Peyer's patch (tissue), 4 donors: ENCODE results near the gene AGTR2. TPM values are rescaled to one million over a fixed set of nuclear protein-coding genes. Genes with fewer than 3 reads are reported as not detected.
A peak's percentile ranks its signal among the peaks of the same experiment; 100 is the strongest.
"Not testable (repeated sequence)": the region's sequence is repeated elsewhere in the genome, so short reads cannot be mapped to it uniquely, and the experiment has no call there.

Experiments used
- DNase-seq, 3 donors: peaks; one replicate each; pipeline ENCODE4 v3.0.0-alpha.2; 2017 to 2019
- H3K27ac ChIP-seq, 4 donors: fragments of 200-600 bp; sonication (generic); one replicate each; pipeline ENCODE4 v1.5.1; 2016 to 2019
- H3K27me3 ChIP-seq, 2 donors: fragments of 200-600 bp; sonication (generic); one replicate each; pipeline ENCODE4 v1.5.1; 2019
- H3K36me3 ChIP-seq, 3 donors: fragments of 200-600 bp; sonication (generic); one replicate each; pipeline ENCODE4 v1.5.1; 2016 to 2019
- H3K4me1 ChIP-seq, 4 donors: fragments of 200-600 bp; sonication (generic); one replicate each; pipeline ENCODE4 v1.5.1; 2016 to 2019
- H3K4me3 ChIP-seq, 4 donors: fragments of 200-600 bp; sonication (generic); 1 replicate in 3 of 4; 2 replicates in 1 of 4; pipeline ENCODE4 v1.5.1; 2016 to 2019; ENCODE audit warnings: mild to moderate bottlenecking in 1 of 4
- H3K9me3 ChIP-seq, 4 donors: fragments of 200-600 bp; sonication (generic); one replicate each; pipeline ENCODE4 v1.5.1; 2016 to 2019; ENCODE audit warnings: mild to moderate bottlenecking in 1 of 4
- POLR2A ChIP-seq, 2 donors: fragments of 450-650 bp; IDR thresholded peaks; one replicate each; pipeline ENCODE4 v1.5.1; 2017; ENCODE audit warnings: antibody characterized with exemption in 2 of 2, mild to moderate bottlenecking in 2 of 2, moderate library complexity in 2 of 2
- total RNA-seq, 4 donors: library from RNA; depleted of rRNA; stranded (reverse); fragments of >200 nt; gene quantifications; one replicate each; pipeline ENCODE4 v1.1.0, GENCODE V29; 2016
- TF ChIP-seq, protein P1 (sequence below), 6 experiments: fragments of 450-650 bp in 4 of 6; fragments of 200-600 bp in 2 of 6; sonication (generic) in 1 of 6; IDR thresholded peaks; one replicate each; pipeline ENCODE4 v1.5.1; 2017 to 2019; ENCODE audit warnings: antibody characterized with exemption in 6 of 6, mild to moderate bottlenecking in 3 of 6, moderate library complexity in 1 of 6

Gene AGTR2
- total RNA-seq, 4 donors from 2014 or later = not detected

DNA sequence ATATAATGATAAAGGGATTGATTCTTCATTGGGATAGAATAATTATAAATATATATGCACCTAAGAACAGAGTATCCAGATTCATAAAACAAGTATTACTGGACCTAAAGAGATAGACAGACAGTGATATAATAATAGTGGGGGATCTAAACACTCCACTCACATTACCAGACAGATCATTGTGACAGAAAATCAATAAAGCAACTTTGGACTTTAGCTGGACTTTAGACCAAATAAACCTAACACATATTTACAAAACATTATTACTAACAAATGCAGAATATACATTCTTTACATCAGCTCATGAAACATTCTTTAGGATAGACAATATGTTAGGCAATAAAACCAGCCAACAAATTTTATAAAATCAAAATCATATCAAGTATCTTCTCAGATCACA, 14.6 kb downstream of the AGTR2 start:
- no peak overlapping the region for H3K4me3 ChIP-seq
- no peak overlapping the region for H3K27ac ChIP-seq

DNA sequence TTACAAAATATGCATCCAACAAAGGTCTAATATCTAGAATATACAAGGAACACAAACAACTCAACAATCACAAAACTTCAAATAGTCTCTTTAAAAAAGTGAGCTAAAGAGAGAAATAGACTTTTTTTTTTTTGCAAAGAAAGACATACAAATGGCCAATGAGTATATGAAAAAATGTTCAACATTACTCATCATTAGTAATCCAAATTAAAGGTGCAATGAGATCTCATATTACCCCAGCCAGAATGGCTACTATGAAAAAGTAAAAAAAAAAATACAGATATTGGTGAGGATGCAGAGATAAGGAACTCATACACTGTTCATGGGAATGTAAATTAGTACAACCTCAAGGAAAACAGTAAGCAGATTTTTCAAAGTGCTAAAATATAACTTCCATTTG, 24.1 kb downstream of the AGTR2 start:
- Histone ChIP-seq H3K4me1 (no peaks in the 10 kb centered on the region), H3K27ac (no peak overlapping the region), H3K27me3 (no peaks in the 10 kb centered on the region), H3K9me3 (no peaks in the 10 kb centered on the region), H3K36me3 (no peaks in the 10 kb centered on the region), H3K4me3 (no peak overlapping the region)
- DNase-seq = no peak
- TF ChIP-seq, protein P1, sequence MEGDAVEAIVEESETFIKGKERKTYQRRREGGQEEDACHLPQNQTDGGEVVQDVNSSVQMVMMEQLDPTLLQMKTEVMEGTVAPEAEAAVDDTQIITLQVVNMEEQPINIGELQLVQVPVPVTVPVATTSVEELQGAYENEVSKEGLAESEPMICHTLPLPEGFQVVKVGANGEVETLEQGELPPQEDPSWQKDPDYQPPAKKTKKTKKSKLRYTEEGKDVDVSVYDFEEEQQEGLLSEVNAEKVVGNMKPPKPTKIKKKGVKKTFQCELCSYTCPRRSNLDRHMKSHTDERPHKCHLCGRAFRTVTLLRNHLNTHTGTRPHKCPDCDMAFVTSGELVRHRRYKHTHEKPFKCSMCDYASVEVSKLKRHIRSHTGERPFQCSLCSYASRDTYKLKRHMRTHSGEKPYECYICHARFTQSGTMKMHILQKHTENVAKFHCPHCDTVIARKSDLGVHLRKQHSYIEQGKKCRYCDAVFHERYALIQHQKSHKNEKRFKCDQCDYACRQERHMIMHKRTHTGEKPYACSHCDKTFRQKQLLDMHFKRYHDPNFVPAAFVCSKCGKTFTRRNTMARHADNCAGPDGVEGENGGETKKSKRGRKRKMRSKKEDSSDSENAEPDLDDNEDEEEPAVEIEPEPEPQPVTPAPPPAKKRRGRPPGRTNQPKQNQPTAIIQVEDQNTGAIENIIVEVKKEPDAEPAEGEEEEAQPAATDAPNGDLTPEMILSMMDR (IDR thresholded peaks at IDR 0.05) = no peak
- no peak for TF ChIP-seq POLR2A (IDR thresholded peaks at IDR 0.05)

More for the DNA sequence above, 14.6 kb downstream of the AGTR2 start:
- TF ChIP-seq, protein P1 (IDR thresholded peaks at IDR 0.05) = no peak
- no peak for TF ChIP-seq POLR2A (IDR thresholded peaks at IDR 0.05)
- no peaks in the 10 kb centered on the region for H3K27me3 ChIP-seq
- no peak for DNase-seq
- H3K36me3 ChIP-seq = no peaks in the 10 kb centered on the region
- no peaks in the 10 kb centered on the region for H3K9me3 ChIP-seq
- no peaks in the 10 kb centered on the region for H3K4me1 ChIP-seq

DNA sequence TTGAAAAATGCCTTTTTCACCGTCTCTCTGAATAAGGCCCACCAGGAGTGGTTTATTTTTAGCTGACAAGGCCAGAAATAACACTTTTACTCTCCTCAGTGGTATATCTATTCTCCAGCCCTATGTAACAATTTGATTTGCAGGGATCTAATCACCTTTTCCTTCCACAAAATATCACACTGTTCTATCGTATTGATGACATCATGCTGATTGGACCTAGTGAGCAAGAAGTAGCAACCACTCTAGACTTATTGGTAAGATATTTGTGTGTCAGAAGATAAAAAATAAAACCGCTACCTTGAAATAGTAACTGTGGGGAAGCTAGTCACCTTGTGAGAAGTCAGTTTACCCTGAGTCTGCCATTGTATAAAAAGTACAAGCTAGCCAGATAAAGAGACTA, 27.7 kb downstream of the AGTR2 start:
- H3K36me3 ChIP-seq = no peaks in the 10 kb centered on the region
- H3K9me3 ChIP-seq = no peaks in the 10 kb centered on the region
- no peak for TF ChIP-seq POLR2A (IDR thresholded peaks at IDR 0.05)
- TF ChIP-seq, protein P1 (IDR thresholded peaks at IDR 0.05) = no peak
- no peaks in the 10 kb centered on the region for H3K27me3 ChIP-seq
- no peak for DNase-seq
- no peaks in the 10 kb centered on the region for H3K4me1 ChIP-seq
- H3K27ac ChIP-seq = no peak overlapping the region
- H3K4me3 ChIP-seq = no peak overlapping the region

DNA sequence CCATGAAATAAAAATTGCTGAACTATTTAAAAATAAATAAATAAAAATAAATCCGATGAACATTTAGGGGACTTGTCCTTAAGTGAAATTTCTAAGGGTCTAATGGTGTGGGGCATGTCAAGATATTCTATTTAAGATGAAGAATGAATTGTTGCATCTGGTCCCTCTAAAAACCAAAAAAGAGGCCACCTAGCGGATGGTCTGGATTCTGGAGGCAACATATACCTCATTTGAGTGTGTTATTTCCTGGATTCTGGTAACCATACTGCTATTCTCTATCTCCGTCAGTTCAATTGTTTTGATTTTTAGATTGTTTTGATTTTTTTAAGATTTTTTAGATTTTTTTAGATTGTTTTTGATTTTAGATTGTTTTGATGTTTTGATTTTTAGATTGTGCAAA, 28.3 kb downstream of the AGTR2 start:
- H3K4me1 ChIP-seq = no peaks in the 10 kb centered on the region
- no peak for TF ChIP-seq POLR2A (IDR thresholded peaks at IDR 0.05)
- TF ChIP-seq, protein P1 (IDR thresholded peaks at IDR 0.05) = no peak
- no peaks in the 10 kb centered on the region for H3K36me3 ChIP-seq
- no peak overlapping the region for H3K27ac ChIP-seq
- H3K4me3 ChIP-seq = no peak overlapping the region
- H3K27me3 ChIP-seq = no peaks in the 10 kb centered on the region
- no peak for DNase-seq
- H3K9me3 ChIP-seq = no peaks in the 10 kb centered on the region

DNA sequence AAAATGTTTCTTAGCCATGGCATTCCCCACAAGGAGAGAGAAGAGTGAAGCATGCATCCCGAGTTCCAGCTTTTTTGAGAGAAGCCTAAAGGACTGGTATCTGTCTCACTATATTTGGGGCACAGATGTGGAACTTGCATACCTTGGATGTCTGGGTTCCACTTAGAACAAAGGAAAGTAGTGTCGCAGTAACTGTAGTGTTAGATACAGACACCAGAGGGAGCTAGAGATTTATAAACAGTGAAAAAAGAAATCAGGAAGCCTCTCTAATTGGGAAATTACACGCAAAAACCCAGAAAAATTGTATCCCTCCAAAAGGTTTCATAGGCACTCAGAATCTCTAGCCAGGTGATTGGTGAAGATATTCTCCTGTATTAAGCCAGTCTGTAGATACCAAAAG, 34.4 kb downstream of the AGTR2 start:
- Histone ChIP-seq H3K9me3 (no peaks in the 10 kb centered on the region), H3K36me3 (no peaks in the 10 kb centered on the region), H3K4me1 (no peaks in the 10 kb centered on the region), H3K27ac (no peak overlapping the region), H3K27me3 (no peaks in the 10 kb centered on the region), H3K4me3 (no peak overlapping the region)
- TF ChIP-seq, protein P1 (IDR thresholded peaks at IDR 0.05) = peak in 4 of 6 experiments; percentile 30 to 76 (median 65)
- TF ChIP-seq POLR2A (IDR thresholded peaks at IDR 0.05) = no peak
- DNase-seq = no peak

DNA sequence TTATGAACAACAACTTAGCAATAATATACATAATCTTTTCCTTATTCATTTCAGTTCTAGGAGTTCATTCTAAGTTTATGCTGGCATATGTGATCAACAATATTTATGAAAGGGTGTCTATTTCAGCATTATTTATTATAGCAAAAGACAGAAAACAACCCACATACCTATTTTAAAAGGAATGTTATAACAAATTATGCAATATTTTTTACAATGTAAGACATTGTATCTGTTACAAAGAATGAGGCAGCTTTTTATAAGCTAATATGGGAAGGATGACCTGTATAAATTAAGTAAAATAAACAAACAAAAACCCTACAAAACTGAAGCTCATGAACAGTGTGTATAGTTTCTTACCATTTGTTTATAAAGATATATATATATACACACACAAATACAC, 42.7 kb downstream of the AGTR2 start:
- H3K9me3 ChIP-seq = no peaks in the 10 kb centered on the region
- TF ChIP-seq POLR2A (IDR thresholded peaks at IDR 0.05) = no peak
- TF ChIP-seq, protein P1 (IDR thresholded peaks at IDR 0.05) = no peak
- no peaks in the 10 kb centered on the region for H3K27me3 ChIP-seq
- H3K4me3 ChIP-seq = no peak overlapping the region
- no peaks in the 10 kb centered on the region for H3K36me3 ChIP-seq
- no peak for DNase-seq
- H3K27ac ChIP-seq = no peak overlapping the region
- no peaks in the 10 kb centered on the region for H3K4me1 ChIP-seq

DNA sequence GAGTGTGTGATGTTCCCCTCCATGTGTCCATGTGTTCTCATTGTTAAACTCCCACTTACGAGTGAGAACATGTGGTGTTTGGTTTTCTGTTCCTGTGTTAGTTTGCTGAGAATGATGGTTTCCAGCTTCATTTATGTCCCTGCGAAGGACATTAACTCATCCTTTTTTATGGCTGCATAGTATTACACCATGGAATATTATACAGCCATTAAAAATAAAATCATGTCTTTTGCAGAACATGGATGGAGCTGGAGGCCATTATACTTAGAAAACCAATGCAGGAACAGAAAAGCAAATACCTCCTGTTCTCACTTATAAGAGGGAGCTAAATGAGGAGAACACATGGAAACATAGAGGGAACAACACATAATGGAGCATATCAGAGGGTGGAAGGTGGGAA, 46.5 kb downstream of the AGTR2 start:
- not testable (repeated sequence) for H3K4me3 ChIP-seq, H3K4me1 ChIP-seq, H3K27ac ChIP-seq, DNase-seq, H3K9me3 ChIP-seq, H3K36me3 ChIP-seq, H3K27me3 ChIP-seq
